SU-DHL-6 (cell line): ENCODE data around the gene BCAS3.

Experiments
- H2AFZ ChIP-seq: fragments of 200-600 bp; sonication (generic); 2 replicates; pipeline ENCODE4 v1.6.1; 2014; ENCODE audit warnings: low read depth, mild to moderate bottlenecking, moderate library complexity, mixed read lengths, antibody characterized with exemption, low read length; ENCODE audit not compliant: severe bottlenecking
- H3F3A ChIP-seq: fragments of 200-600 bp; shearing (Covaris generic); 2 replicates; pipeline ENCODE4 v1.6.0; 2016; ENCODE audit warnings: antibody characterized with exemption, mild to moderate bottlenecking; ENCODE audit not compliant: insufficient read depth
- H3K27ac ChIP-seq: fragments of 200-600 bp; sonication (generic); 2 replicates; pipeline ENCODE4 v1.5.1; 2016; ENCODE audit warnings: low read depth, mild to moderate bottlenecking, low read length, moderate library complexity, mixed read lengths
- H3K27me3 ChIP-seq: fragments of 200-600 bp; sonication (generic), shearing (Covaris generic); 2 replicates; pipeline ENCODE4 v1.6.0; 2014; ENCODE audit warnings: mild to moderate bottlenecking, low read length
- H3K36me3 ChIP-seq: fragments of 200-600 bp; sonication (generic); 2 replicates; pipeline ENCODE4 v1.6.1; 2014; ENCODE audit warnings: mild to moderate bottlenecking, low read length, mixed read lengths
- H3K4me2 ChIP-seq: fragments of 300-600, 200-600 bp; shearing (Covaris generic), sonication (generic); 2 replicates; pipeline ENCODE4 v1.6.0; 2014; ENCODE audit warnings: low read length, low read depth, mild to moderate bottlenecking; ENCODE audit not compliant: poor library complexity, severe bottlenecking
- H3K4me3 ChIP-seq: fragments of 200-600 bp; sonication (generic); 2 replicates; pipeline ENCODE4 v1.5.1; 2014; ENCODE audit warnings: antibody characterized with exemption, low read length, mild to moderate bottlenecking, mixed read lengths; ENCODE audit not compliant: insufficient read depth, poor library complexity, severe bottlenecking
- H3K79me2 ChIP-seq: fragments of 200-600 bp; sonication (generic); 2 replicates; pipeline ENCODE4 v1.6.1; 2014; ENCODE audit warnings: mild to moderate bottlenecking, low read length, moderate library complexity; ENCODE audit not compliant: insufficient read depth
- H3K9ac ChIP-seq: fragments of 200-600 bp; sonication (generic); 2 replicates; pipeline ENCODE4 v1.7.0; 2014; ENCODE audit warnings: mild to moderate bottlenecking, low read length
- H3K9me2 ChIP-seq: fragments of 200-600 bp; sonication (generic); replicated peaks from 2 replicates; pipeline ENCODE4 v1.6.1; 2014; ENCODE audit warnings: low read length; ENCODE audit not compliant: insufficient read depth
- H3K9me3 ChIP-seq: fragments of 200-600 bp; sonication (generic); 2 replicates; pipeline ENCODE4 v1.6.1; 2014; ENCODE audit warnings: low read length, mixed read lengths; ENCODE audit not compliant: insufficient read depth
- H4K20me1 ChIP-seq: fragments of 200-600 bp; sonication (generic); 2 replicates; pipeline ENCODE4 v1.6.1; 2014; ENCODE audit warnings: low read depth, mild to moderate bottlenecking, antibody characterized with exemption, low read length, moderate library complexity, mixed read lengths
- CTCF ChIP-seq: fragments of 200-600 bp; sonication (generic); IDR thresholded peaks from one replicate; pipeline ENCODE4 v1.5.1; 2017; ENCODE audit warnings: antibody characterized with exemption, mild to moderate bottlenecking, low read length, moderate library complexity; ENCODE audit not compliant: insufficient read depth, poor library complexity, severe bottlenecking
- EZH2phosphoT487 ChIP-seq: fragments of 200-600 bp; sonication (generic), shearing (Covaris generic); conservative IDR thresholded peaks from 2 replicates; pipeline ENCODE4 v1.6.1; 2018; ENCODE audit warnings: mild to moderate bottlenecking, antibody characterized with exemption, low read length, moderate library complexity, mixed read lengths

The BCAS3 gene

GRCh38 chr17:61250335-61250890, 572.8 kb downstream of the BCAS3 start:
- Histone ChIP-seq H3K79me2 (no peaks in the 10 kb centered on the region), H2AFZ (no peak overlapping the region), H3K9ac (no peak overlapping the region), H3K36me3 (no peaks in the 10 kb centered on the region), H3K9me2 (no peaks in the 10 kb centered on the region), H3K4me3 (no peak overlapping the region), H4K20me1 (no peaks in the 10 kb centered on the region), H3K27ac (no peak overlapping the region), H3K27me3 (no peaks in the 10 kb centered on the region), H3F3A (no peaks in the 10 kb centered on the region), H3K4me2 (no peak overlapping the region), H3K9me3 (no peaks in the 10 kb centered on the region)
- TF ChIP-seq CTCF (no peak), EZH2phosphoT487 (no peak)

- no peak overlapping the region for H3K9ac ChIP-seq
- no peaks in the 10 kb centered on the region for H3K9me3 ChIP-seq
- H3K27me3 ChIP-seq = no peaks in the 10 kb centered on the region
- TF ChIP-seq CTCF = no peak
- no peak for TF ChIP-seq EZH2phosphoT487
- no peaks in the 10 kb centered on the region for H3K36me3 ChIP-seq
- H3K79me2 ChIP-seq = no peaks in the 10 kb centered on the region
- no peaks in the 10 kb centered on the region for H3K9me2 ChIP-seq
- no peaks in the 10 kb centered on the region for H4K20me1 ChIP-seq
- no peak overlapping the region for H3K4me2 ChIP-seq
- H2AFZ ChIP-seq = no peak overlapping the region
- H3F3A ChIP-seq = no peaks in the 10 kb centered on the region
- no peak overlapping the region for H3K4me3 ChIP-seq
- no peak overlapping the region for H3K27ac ChIP-seq
Measured at GRCh38 chr17:61251939-61252865, 574.6 kb downstream of the BCAS3 start.

GRCh38 chr17:61253362-61253761, 575.7 kb downstream of the BCAS3 start:
- H3F3A ChIP-seq = no peaks in the 10 kb centered on the region
- no peak overlapping the region for H3K4me2 ChIP-seq
- TF ChIP-seq CTCF (no peak), EZH2phosphoT487 (no peak)
- no peaks in the 10 kb centered on the region for H3K27me3 ChIP-seq
- H4K20me1 ChIP-seq = no peaks in the 10 kb centered on the region
- H3K27ac ChIP-seq = no peak overlapping the region
- H3K9me3 ChIP-seq = no peaks in the 10 kb centered on the region
- H3K9me2 ChIP-seq = no peaks in the 10 kb centered on the region
- no peaks in the 10 kb centered on the region for H3K36me3 ChIP-seq
- H3K79me2 ChIP-seq = no peaks in the 10 kb centered on the region
- no peak overlapping the region for H3K9ac ChIP-seq
- no peak overlapping the region for H3K4me3 ChIP-seq
- no peak overlapping the region for H2AFZ ChIP-seq
